ENCODE measurements around the gene ST7L. TPM values are rescaled to one million over a fixed set of nuclear protein-coding genes. Genes with fewer than 3 reads are reported as not detected.

Gene ST7L
- total RNA-seq, 2 experiments from 2014 or later: 11.9 to 12.2 TPM

DNA sequence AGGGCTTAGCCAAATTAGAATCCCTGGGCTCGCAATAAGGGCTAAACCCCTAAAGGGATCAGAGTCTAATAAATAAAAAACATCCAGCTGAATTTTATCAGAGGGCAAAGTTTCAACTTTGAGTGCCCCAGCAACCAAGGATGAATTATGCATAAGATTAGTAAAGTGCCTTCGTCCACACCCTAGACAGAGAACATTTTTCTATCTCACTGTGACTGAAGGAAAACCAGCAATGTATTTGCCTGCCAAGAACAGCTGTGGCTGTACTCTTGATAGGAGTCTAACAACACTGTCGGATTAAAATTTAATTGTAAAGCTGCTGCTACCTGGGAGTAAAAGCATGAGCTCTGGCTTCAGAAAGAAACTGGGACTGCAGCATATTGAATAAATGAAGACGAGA, 86.9 kb downstream of the ST7L start:
- Mint-ChIP-seq H3K36me3 (ENCODE audit: low read depth) (no peaks in the 10 kb centered on the region), H3K4me3 (no peak overlapping the region), H3K4me1 (ENCODE audit: low read depth) (no peaks in the 10 kb centered on the region), H3K9me3 (no peaks in the 10 kb centered on the region), H3K27ac (no peak overlapping the region), H3K27me3 (no peaks in the 10 kb centered on the region)
- ChIA-PET POLR2A (no interaction called here), CTCF (interaction anchor here (0.8 to 1.6 kb wide), 3 partner anchors 9 to 143 kb away, joined by 3 to 5 read pairs (median 4); partner anchors contain the start of gene MOV10)
- DNase-seq: no peak
- intact Hi-C loops (cut with micrococcal nuclease): no loop called here
- TF ChIP-seq, protein P1, sequence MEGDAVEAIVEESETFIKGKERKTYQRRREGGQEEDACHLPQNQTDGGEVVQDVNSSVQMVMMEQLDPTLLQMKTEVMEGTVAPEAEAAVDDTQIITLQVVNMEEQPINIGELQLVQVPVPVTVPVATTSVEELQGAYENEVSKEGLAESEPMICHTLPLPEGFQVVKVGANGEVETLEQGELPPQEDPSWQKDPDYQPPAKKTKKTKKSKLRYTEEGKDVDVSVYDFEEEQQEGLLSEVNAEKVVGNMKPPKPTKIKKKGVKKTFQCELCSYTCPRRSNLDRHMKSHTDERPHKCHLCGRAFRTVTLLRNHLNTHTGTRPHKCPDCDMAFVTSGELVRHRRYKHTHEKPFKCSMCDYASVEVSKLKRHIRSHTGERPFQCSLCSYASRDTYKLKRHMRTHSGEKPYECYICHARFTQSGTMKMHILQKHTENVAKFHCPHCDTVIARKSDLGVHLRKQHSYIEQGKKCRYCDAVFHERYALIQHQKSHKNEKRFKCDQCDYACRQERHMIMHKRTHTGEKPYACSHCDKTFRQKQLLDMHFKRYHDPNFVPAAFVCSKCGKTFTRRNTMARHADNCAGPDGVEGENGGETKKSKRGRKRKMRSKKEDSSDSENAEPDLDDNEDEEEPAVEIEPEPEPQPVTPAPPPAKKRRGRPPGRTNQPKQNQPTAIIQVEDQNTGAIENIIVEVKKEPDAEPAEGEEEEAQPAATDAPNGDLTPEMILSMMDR (IDR thresholded peaks at IDR 0.05): no peak
- ATAC-seq: no peak

DNA sequence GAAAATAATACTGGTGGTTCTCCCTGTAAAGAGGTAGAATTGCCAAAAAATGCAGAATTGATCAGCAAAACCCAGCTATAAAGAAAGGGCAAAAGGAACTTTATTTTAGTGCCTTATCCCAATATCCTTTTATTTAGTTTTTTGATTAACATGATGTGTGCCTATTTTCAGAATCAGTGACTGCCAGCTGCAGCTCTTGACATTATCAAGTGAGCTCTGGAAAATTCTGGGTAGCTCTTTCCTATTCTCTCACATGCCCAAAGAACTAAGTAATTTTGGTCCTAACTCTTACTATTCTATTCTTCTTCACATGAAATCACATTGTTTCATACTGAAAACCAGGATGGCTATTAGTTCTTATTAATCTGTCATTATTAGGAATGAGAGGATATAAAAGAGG, 88.1 kb downstream of the ST7L start:
- ChIA-PET CTCF (interaction anchor here (1.0 to 1.4 kb wide), 2 partner anchors 18 to 177 kb away, joined by 3 read pairs; no protein-coding TSS in a partner anchor), POLR2A (no interaction called here)
- Mint-ChIP-seq H3K4me3 (no peak overlapping the region), H3K27ac (no peak overlapping the region), H3K36me3 (ENCODE audit: low read depth) (no peaks in the 10 kb centered on the region), H3K27me3 (no peaks in the 10 kb centered on the region), H3K4me1 (ENCODE audit: low read depth) (no peaks in the 10 kb centered on the region), H3K9me3 (no peaks in the 10 kb centered on the region)
- no peak for ATAC-seq
- DNase-seq: no peak
- intact Hi-C loops (cut with micrococcal nuclease): no loop called here
- TF ChIP-seq, protein P1 (IDR thresholded peaks at IDR 0.05): no peak

DNA sequence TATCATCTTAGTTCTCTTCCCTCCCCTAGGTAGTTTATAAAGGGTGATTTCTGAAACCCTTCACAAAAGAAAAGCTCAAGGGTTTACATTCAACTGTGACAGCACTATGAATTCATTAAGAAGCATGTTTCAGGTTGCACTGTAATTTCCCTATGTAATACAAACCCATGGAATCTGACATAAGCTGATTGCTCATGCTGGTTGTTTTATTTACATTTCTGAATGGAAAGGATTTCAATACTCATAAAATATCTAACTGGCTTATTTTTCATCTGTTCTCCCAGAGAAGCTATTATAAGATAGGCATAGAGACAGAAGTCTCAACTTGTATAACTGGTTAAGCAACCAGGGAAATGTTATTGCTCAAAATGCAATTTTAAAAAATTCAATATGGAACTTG, 89.6 kb downstream of the ST7L start:
- no peak overlapping the region for H3K4me3 Mint-ChIP-seq
- no peaks in the 10 kb centered on the region for H3K27me3 Mint-ChIP-seq
- H3K36me3 Mint-ChIP-seq (ENCODE audit: low read depth): no peaks in the 10 kb centered on the region
- TF ChIP-seq, protein P1 (IDR thresholded peaks at IDR 0.05): no peak
- POLR2A ChIA-PET: no interaction called here
- intact Hi-C loops (cut with micrococcal nuclease): no loop called here
- CTCF ChIA-PET: no interaction called here
- ATAC-seq (no peak), DNase-seq (no peak)
- no peaks in the 10 kb centered on the region for H3K4me1 Mint-ChIP-seq (ENCODE audit: low read depth)
- H3K27ac Mint-ChIP-seq: no peak overlapping the region
- H3K9me3 Mint-ChIP-seq: no peaks in the 10 kb centered on the region

DNA sequence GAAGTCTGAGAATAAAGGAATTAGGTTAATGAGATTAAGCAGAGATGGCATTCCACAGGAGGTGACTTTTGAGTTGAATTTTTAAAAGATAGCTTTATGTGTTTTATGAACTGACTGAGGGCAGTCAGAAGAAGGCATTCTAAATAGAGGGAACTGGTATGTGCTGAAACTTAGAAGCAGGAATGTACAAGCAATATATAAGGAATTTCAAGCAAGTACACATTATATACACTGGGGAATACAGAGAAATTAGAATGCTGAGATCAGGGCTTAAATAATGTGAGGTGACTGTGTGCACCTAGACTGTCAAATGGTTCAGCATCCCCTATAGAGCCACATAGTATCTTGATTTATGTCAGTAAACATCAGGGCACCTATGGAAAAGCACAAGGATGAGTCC, 90.9 kb downstream of the ST7L start:
- intact Hi-C loops (cut with micrococcal nuclease): no loop called here
- H3K4me1 Mint-ChIP-seq (ENCODE audit: low read depth): no peaks in the 10 kb centered on the region
- POLR2A ChIA-PET: no interaction called here
- no peaks in the 10 kb centered on the region for H3K36me3 Mint-ChIP-seq (ENCODE audit: low read depth)
- ATAC-seq: no peak
- no peak overlapping the region for H3K4me3 Mint-ChIP-seq
- no peaks in the 10 kb centered on the region for H3K27me3 Mint-ChIP-seq
- H3K27ac Mint-ChIP-seq: no peak overlapping the region
- no peak for DNase-seq
- CTCF ChIA-PET: interaction anchor here (1.2 kb wide), 1 partner anchor 138 kb away, joined by 3 read pairs; no protein-coding TSS in a partner anchor
- no peaks in the 10 kb centered on the region for H3K9me3 Mint-ChIP-seq
- TF ChIP-seq, protein P1 (IDR thresholded peaks at IDR 0.05): no peak

DNA sequence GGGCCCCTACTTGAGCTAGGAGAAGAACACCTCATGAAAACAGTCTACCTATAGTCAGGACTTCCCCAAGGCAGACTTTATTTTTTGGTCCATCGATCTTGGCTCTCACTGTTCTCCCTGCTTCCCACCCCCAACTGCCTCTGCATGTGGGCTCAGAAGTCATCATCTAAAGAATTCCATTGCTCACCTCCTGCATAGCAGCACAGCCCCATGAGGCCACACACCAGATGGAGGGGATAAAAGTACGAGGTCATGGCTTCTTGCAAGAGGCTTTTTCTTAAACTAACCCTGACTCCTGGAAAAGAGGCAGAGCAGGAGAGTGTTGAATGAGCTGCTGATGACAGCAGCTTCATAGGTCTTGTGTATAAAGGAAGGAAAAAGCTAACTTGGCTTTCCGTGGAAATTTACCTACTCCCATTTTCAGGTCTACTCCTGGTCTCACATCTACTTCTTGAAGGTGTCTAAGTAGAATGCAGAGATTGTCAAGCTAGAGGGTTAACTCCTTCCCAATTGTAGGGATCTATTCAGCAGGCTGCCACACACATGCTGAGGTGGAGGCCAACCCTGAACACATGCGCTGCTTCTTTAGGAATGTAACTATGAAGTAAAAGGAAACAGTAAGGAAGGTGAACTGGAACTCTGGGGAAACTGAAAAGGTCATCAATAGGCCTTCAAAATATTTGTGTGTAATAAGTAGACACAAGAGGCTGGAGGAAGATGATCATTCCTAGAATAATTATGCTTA, 91.5 kb downstream of the ST7L start:
- H3K27me3 Mint-ChIP-seq: no peaks in the 10 kb centered on the region
- CTCF ChIA-PET: interaction anchor here (1.2 kb wide), 1 partner anchor 137 kb away, joined by 3 read pairs; no protein-coding TSS in a partner anchor
- intact Hi-C loops (cut with micrococcal nuclease): no loop called here
- no peak overlapping the region for H3K4me3 Mint-ChIP-seq
- H3K36me3 Mint-ChIP-seq (ENCODE audit: low read depth): no peaks in the 10 kb centered on the region
- DNase-seq (no peak), ATAC-seq (no peak)
- TF ChIP-seq, protein P1 (IDR thresholded peaks at IDR 0.05): no peak
- H3K27ac Mint-ChIP-seq: no peak overlapping the region
- POLR2A ChIA-PET: no interaction called here
- no peaks in the 10 kb centered on the region for H3K9me3 Mint-ChIP-seq
- H3K4me1 Mint-ChIP-seq (ENCODE audit: low read depth): no peaks in the 10 kb centered on the region
